ENCODE measurements around the gene OR7G3. TPM values are rescaled to one million over a fixed set of nuclear protein-coding genes. Genes with fewer than 3 reads are reported as not detected.

OR7G3 gene
- total RNA-seq, 1 donor from 2014 or later = not detected

GRCh38 chr19:9139609-9140158 is 12.9 kb upstream of the OR7G3 start:
- peaks cover 20% of the 10 kb centered on the region for H3K36me3 Mint-ChIP-seq
- peak overlapping the region; percentile 96 for H3K4me3 Mint-ChIP-seq
- H3K27me3 Mint-ChIP-seq = peaks cover 7% of the 10 kb centered on the region
- TF ChIP-seq CTCF (conservative IDR thresholded peaks at IDR 0.05) = no peak
- peak overlapping the region; percentile 96 for H3K27ac Mint-ChIP-seq
- peaks cover 17% of the 10 kb centered on the region for H3K4me1 Mint-ChIP-seq (ENCODE audit: unreplicated experiment)
- DNase-seq (ENCODE audit: extremely low spot score, unreplicated experiment) = no peak
- H3K9me3 Mint-ChIP-seq = peaks cover 3% of the 10 kb centered on the region

GRCh38 chr19:9132422-9132821 is 5.7 kb upstream of the OR7G3 start:
- no peaks in the 10 kb centered on the region for H3K36me3 Mint-ChIP-seq
- H3K27me3 Mint-ChIP-seq = peaks cover 11% of the 10 kb centered on the region

GRCh38 chr19:9130965-9131364 is 4.2 kb upstream of the OR7G3 start:
- H3K27me3 Mint-ChIP-seq = peaks cover 7% of the 10 kb centered on the region
- no peak for TF ChIP-seq CTCF (conservative IDR thresholded peaks at IDR 0.05)
- no peaks in the 10 kb centered on the region for H3K36me3 Mint-ChIP-seq
- H3K4me1 Mint-ChIP-seq (ENCODE audit: unreplicated experiment) = no peaks in the 10 kb centered on the region
- no peaks in the 10 kb centered on the region for H3K9me3 Mint-ChIP-seq
- no peak overlapping the region for H3K27ac Mint-ChIP-seq
- no peak overlapping the region for H3K4me3 Mint-ChIP-seq
- DNase-seq (ENCODE audit: extremely low spot score, unreplicated experiment) = no peak

More at GRCh38 chr19:9132422-9132821, 5.7 kb upstream of the OR7G3 start:
- H3K4me1 Mint-ChIP-seq (ENCODE audit: unreplicated experiment) = peaks cover 4% of the 10 kb centered on the region
- H3K4me3 Mint-ChIP-seq = no peak overlapping the region
- TF ChIP-seq CTCF (conservative IDR thresholded peaks at IDR 0.05) = no peak
- no peak for DNase-seq (ENCODE audit: extremely low spot score, unreplicated experiment)
- H3K9me3 Mint-ChIP-seq = no peaks in the 10 kb centered on the region
- no peak overlapping the region for H3K27ac Mint-ChIP-seq

- no peak for DNase-seq (ENCODE audit: extremely low spot score, unreplicated experiment)
- no peaks in the 10 kb centered on the region for H3K9me3 Mint-ChIP-seq
- peak overlapping the region; percentile 46 for H3K27ac Mint-ChIP-seq
- H3K4me1 Mint-ChIP-seq (ENCODE audit: unreplicated experiment) = no peaks in the 10 kb centered on the region
- peaks cover 3% of the 10 kb centered on the region for H3K27me3 Mint-ChIP-seq
- no peak overlapping the region for H3K4me3 Mint-ChIP-seq
- H3K36me3 Mint-ChIP-seq = no peaks in the 10 kb centered on the region
- TF ChIP-seq CTCF (conservative IDR thresholded peaks at IDR 0.05) = no peak
These were observed 1.4 kb upstream of the OR7G3 start for GRCh38 chr19:9128171-9128570.

- no peaks in the 10 kb centered on the region for H3K4me1 Mint-ChIP-seq (ENCODE audit: unreplicated experiment)
- peaks cover 3% of the 10 kb centered on the region for H3K27me3 Mint-ChIP-seq
- DNase-seq (ENCODE audit: extremely low spot score, unreplicated experiment) = no peak
- no peaks in the 10 kb centered on the region for H3K9me3 Mint-ChIP-seq
- no peak overlapping the region for H3K4me3 Mint-ChIP-seq
- TF ChIP-seq CTCF (conservative IDR thresholded peaks at IDR 0.05) = no peak
- no peaks in the 10 kb centered on the region for H3K36me3 Mint-ChIP-seq
- no peak overlapping the region for H3K27ac Mint-ChIP-seq
These were observed 10.2 kb downstream of the OR7G3 start for GRCh38 chr19:9116547-9116946.
